GM21528 (cell line): ENCODE data around the gene PI16.

Source experiments
- ATAC-seq: cut with Tn5 transposase; IDR thresholded peaks from one replicate; pipeline ENCODE4 v1.9.1; 2021; ENCODE audit warnings: mild to moderate bottlenecking, moderate library complexity; ENCODE audit not compliant: unreplicated experiment, low FRiP score

The PI16 gene

GRCh38 chr6:36970892-36971842, 16.6 kb downstream of the PI16 start:
- ATAC-seq, result no peak

- ATAC-seq, result no peak
Measured at GRCh38 chr6:36971921-36972673, 17.6 kb downstream of the PI16 start.

- no peak for ATAC-seq
Measured at GRCh38 chr6:36973190-36973589, 18.7 kb downstream of the PI16 start.

GRCh38 chr6:36973647-36974046, 19.1 kb downstream of the PI16 start:
- ATAC-seq, result no peak

GRCh38 chr6:36975231-36976006, 20.9 kb downstream of the PI16 start:
- ATAC-seq, result no peak

- ATAC-seq, result no peak
Measured at GRCh38 chr6:36976007-36976264, 21.4 kb downstream of the PI16 start.

GRCh38 chr6:36976509-36976908, 22.0 kb downstream of the PI16 start:
- ATAC-seq, result no peak

- ATAC-seq, result no peak
Measured at GRCh38 chr6:36976931-36977330, 22.4 kb downstream of the PI16 start.

GRCh38 chr6:36977470-36977941, 23.0 kb downstream of the PI16 start:
- ATAC-seq, result no peak

- no peak for ATAC-seq
Measured at GRCh38 chr6:36978421-36979346, 24.1 kb downstream of the PI16 start.

GRCh38 chr6:36979347-36979742, 24.8 kb downstream of the PI16 start:
- no peak for ATAC-seq

GRCh38 chr6:36980129-36980528, 25.6 kb downstream of the PI16 start:
- no peak for ATAC-seq

GRCh38 chr6:36980876-36981619, 26.5 kb downstream of the PI16 start:
- ATAC-seq, result no peak

- ATAC-seq, result no peak
Measured at GRCh38 chr6:36983538-36983937, 29.0 kb downstream of the PI16 start.

GRCh38 chr6:36984581-36985416, 30.3 kb downstream of the PI16 start:
- no peak for ATAC-seq

GRCh38 chr6:36985417-36985807, 30.9 kb downstream of the PI16 start:
- no peak for ATAC-seq

- ATAC-seq, result peak; percentile 82
Measured at GRCh38 chr6:36985808-36986703, 31.5 kb downstream of the PI16 start, which contains the start of gene MTCH1. Gene MTCH1 (minus strand): TSS chr6:36986196. CDS start chr6:36986173, 23 bp downstream.
